GM21717 (cell line): ENCODE data around the gene BCL2L15.
A peak's percentile ranks its signal among the peaks of the same experiment; 100 is the strongest.

ENCODE experiments used
- ATAC-seq: cut with Tn5 transposase; IDR thresholded peaks from one replicate; pipeline ENCODE4 v1.9.1; 2021; ENCODE audit warnings: mild to moderate bottlenecking, moderate library complexity; ENCODE audit not compliant: unreplicated experiment

Gene BCL2L15

GRCh38 chr1:113912594-113913311 lies 25.4 kb upstream of the BCL2L15 start:
- ATAC-seq, result no peak

GRCh38 chr1:113905435-113905861 lies 18.1 kb upstream of the BCL2L15 start:
- ATAC-seq, result peak; percentile 12

GRCh38 chr1:113904674-113905434 lies 17.5 kb upstream of the BCL2L15 start, which contains the start of the genes AP4B1 and DCLRE1B:
Gene AP4B1, minus strand, starts transcription at chr1:113904799. Its CDS starts 82 bp downstream, at chr1:113904717.
Gene DCLRE1B, plus strand, starts transcription at chr1:113905326. Its CDS starts 261 bp downstream, at chr1:113905587.
- ATAC-seq, result peak; percentile 91

GRCh38 chr1:113904293-113904673 lies 16.9 kb upstream of the BCL2L15 start:
- ATAC-seq, result peak; percentile 33

GRCh38 chr1:113903501-113904292 lies 16.3 kb upstream of the BCL2L15 start:
- ATAC-seq, result no peak

- ATAC-seq, result no peak
These were observed 13.8 kb upstream of the BCL2L15 start for GRCh38 chr1:113901191-113901590.

GRCh38 chr1:113899111-113899510 lies 11.7 kb upstream of the BCL2L15 start:
- no peak for ATAC-seq

- no peak for ATAC-seq
These were observed 10.9 kb upstream of the BCL2L15 start for GRCh38 chr1:113898241-113898814.

GRCh38 chr1:113895961-113896360 lies 8.6 kb upstream of the BCL2L15 start:
- no peak for ATAC-seq

GRCh38 chr1:113895098-113895497 lies 7.7 kb upstream of the BCL2L15 start:
- ATAC-seq, result no peak

GRCh38 chr1:113893267-113893666 lies 5.9 kb upstream of the BCL2L15 start:
- ATAC-seq, result no peak

- no peak for ATAC-seq
These were observed 4.3 kb upstream of the BCL2L15 start for GRCh38 chr1:113891631-113892220.

GRCh38 chr1:113890816-113891215 lies 3.4 kb upstream of the BCL2L15 start:
- no peak for ATAC-seq

GRCh38 chr1:113886417-113887401 lies 672 bp downstream of the BCL2L15 start:
- ATAC-seq, result no peak

- ATAC-seq, result no peak
These were observed 5.7 kb downstream of the BCL2L15 start for GRCh38 chr1:113881661-113882060.

- ATAC-seq, result no peak
These were observed 7.7 kb downstream of the BCL2L15 start for GRCh38 chr1:113879739-113880038.

GRCh38 chr1:113876176-113876575 lies 11.2 kb downstream of the BCL2L15 start:
- ATAC-seq, result no peak

- ATAC-seq, result no peak
These were observed 11.7 kb downstream of the BCL2L15 start for GRCh38 chr1:113875714-113876113.

- ATAC-seq, result no peak
These were observed 13.1 kb downstream of the BCL2L15 start for GRCh38 chr1:113874012-113874879.
